OCI-LY7 (cell line): Measurements from ENCODE around the gene MIB2.
"Not testable (repeated sequence)": the region's sequence is repeated elsewhere in the genome, so short reads cannot be mapped to it uniquely, and the experiment has no call there.

Experiments
- CTCF ChIP-seq: fragments of 200-600 bp; sonication (generic); conservative IDR thresholded peaks from 2 replicates; pipeline ENCODE4 v1.5.1; 2014; ENCODE audit warnings: mild to moderate bottlenecking, antibody characterized with exemption, low read length, moderate library complexity, mixed read lengths
- EZH2phosphoT487 ChIP-seq: fragments of 200-600 bp; sonication (generic); IDR thresholded peaks from 2 replicates; pipeline ENCODE4 v1.6.1; 2018; ENCODE audit warnings: low read depth, borderline replicate concordance, mild to moderate bottlenecking, mixed run types, antibody characterized with exemption, low read length, moderate library complexity, mixed read lengths

DNA sequence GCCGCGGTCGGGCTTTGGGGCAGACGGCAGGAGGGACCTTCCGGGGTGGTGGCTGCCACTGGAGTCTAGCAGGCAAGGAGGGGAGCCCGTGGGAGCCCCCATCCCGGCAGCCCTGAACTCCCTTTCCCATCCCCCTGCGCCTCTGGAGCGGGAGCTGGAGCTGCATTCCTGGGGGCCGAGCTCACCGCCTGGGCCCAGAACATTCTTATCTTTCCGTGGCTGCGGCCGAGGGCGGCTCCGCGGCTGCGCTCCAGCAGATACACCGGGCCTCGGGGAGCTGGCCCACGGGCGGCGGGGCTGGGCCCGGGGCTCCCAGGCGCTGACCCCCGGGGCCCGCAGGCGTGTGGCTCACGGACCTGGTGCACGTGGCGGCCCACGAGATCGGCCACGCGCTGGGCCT is 18.1 kb downstream of the MIB2 start:
- TF ChIP-seq CTCF, EZH2phosphoT487: not testable (repeated sequence)
